SK-N-SH (cell line): ENCODE data around the gene KPTN. TPM values are rescaled to one million over a fixed set of nuclear protein-coding genes. Genes with fewer than 3 reads are reported as not detected.

Experiments
- CTCF ChIA-PET: fragments of 300-600, 350-600 bp; formaldehyde crosslinking; extraction: SDS; loops from one replicate; lab custom pipeline; 2021; lab: Yijun Ruan, JAX
- POLR2A ChIA-PET: fragments of 350-600 bp; sonication (Branson Sonifier 250); formaldehyde crosslinking; extraction: SDS; loops from one replicate; lab custom pipeline; 2020; ENCODE audit warnings: antibody characterized with exemption, inconsistent platforms; lab: Yijun Ruan, JAX
- DNase-seq: peaks from one replicate; pipeline ENCODE4 v3.0.0; 2012
- H2AFZ ChIP-seq: fragments of 200-600 bp; sonication (generic); 2 replicates; pipeline ENCODE4 v1.8.1; 2016; ENCODE audit warnings: antibody characterized with exemption, mild to moderate bottlenecking, low read depth
- H3F3A ChIP-seq: fragments of 200-600 bp; sonication (generic); replicated peaks from 2 replicates; pipeline ENCODE3; 2016; ENCODE audit warnings: antibody characterized with exemption, mild to moderate bottlenecking; ENCODE audit not compliant: insufficient read depth
- H3K27ac ChIP-seq, 2 experiments: fragments of 200-500 bp in 1 of 2; fragments of 200-600 bp in 1 of 2; sonication (Bioruptor generic) in 1 of 2; sonication (generic), shearing (Covaris generic) in 1 of 2; 2 replicates each; pipeline versions ENCODE4 v1.5.1 to v1.6.1; 2014 to 2016; ENCODE audit warnings: low read depth in 2 of 2, inconsistent platforms in 1 of 2, low read length in 1 of 2, mild to moderate bottlenecking in 1 of 2, mixed read lengths in 1 of 2
- H3K27me3 ChIP-seq: fragments of 200-600 bp; sonication (generic), shearing (Covaris generic); 2 replicates; pipeline ENCODE4 v1.6.1; 2016; ENCODE audit warnings: mixed run types; ENCODE audit not compliant: insufficient read depth
- H3K36me3 ChIP-seq, 2 experiments: fragments of 200-500 bp in 1 of 2; fragments of 200-600 bp in 1 of 2; sonication (Bioruptor generic) in 1 of 2; sonication (generic) in 1 of 2; replicated peaks in 1 of 2; 2 replicates each; pipeline versions ENCODE3 to v1.5.1; 2014 to 2016; ENCODE audit warnings: low read length in 1 of 2, mild to moderate bottlenecking in 1 of 2; ENCODE audit not compliant: insufficient read depth in 2 of 2, control insufficient read depth in 1 of 2
- H3K4me1 ChIP-seq, 2 experiments: fragments of 200-500 bp in 1 of 2; fragments of 200-600 bp in 1 of 2; sonication (Bioruptor generic) in 1 of 2; sonication (generic), shearing (Covaris generic) in 1 of 2; 2 replicates each; pipeline versions ENCODE4 v1.5.1 to v1.6.1; 2014 to 2016; ENCODE audit warnings: low read depth in 1 of 2, low read length in 1 of 2, mixed run types in 1 of 2; ENCODE audit not compliant: insufficient read depth in 2 of 2, control insufficient read depth in 1 of 2
- H3K4me2 ChIP-seq: fragments of 200-600 bp; sonication (generic), shearing (Covaris generic); 2 replicates; pipeline ENCODE4 v1.6.1; 2017; ENCODE audit warnings: mixed run types
- H3K4me3 ChIP-seq, 2 experiments: fragments of 200-500 bp in 1 of 2; fragments of 200-600 bp in 1 of 2; sonication (Bioruptor generic) in 1 of 2; sonication (generic), shearing (Covaris generic) in 1 of 2; 2 replicates each; pipeline versions ENCODE4 v1.5.1 to v1.8.1; 2014 to 2016; ENCODE audit warnings: low read depth in 2 of 2, inconsistent platforms in 1 of 2, low read length in 1 of 2, mild to moderate bottlenecking in 1 of 2, mixed read lengths in 1 of 2, moderate library complexity in 1 of 2
- H3K79me2 ChIP-seq: fragments of 200-600 bp; sonication (generic); 2 replicates; pipeline ENCODE4 v1.8.1; 2017; ENCODE audit warnings: mild to moderate bottlenecking; ENCODE audit not compliant: insufficient read depth
- H3K9ac ChIP-seq: fragments of 200-600 bp; sonication (generic); 2 replicates; pipeline ENCODE4 v1.6.1; 2017; ENCODE audit warnings: mixed run types
- H3K9me2 ChIP-seq: fragments of 200-600 bp; sonication (generic); 2 replicates; pipeline ENCODE4 v1.6.1; 2017; ENCODE audit warnings: mixed run types
- H3K9me3 ChIP-seq: fragments of 200-600 bp; sonication (generic); 2 replicates; pipeline ENCODE4 v1.6.1; 2017; ENCODE audit warnings: mixed run types, mild to moderate bottlenecking, moderate library complexity
- H4K20me1 ChIP-seq: fragments of 200-600 bp; sonication (generic); 2 replicates; pipeline ENCODE4 v1.6.1; 2017; ENCODE audit warnings: mild to moderate bottlenecking, mixed run types; ENCODE audit not compliant: insufficient read depth
- GABPA ChIP-seq: IDR thresholded peaks from 2 replicates; pipeline ENCODE4 v1.4.0; 2012; ENCODE audit warnings: low read depth, mild to moderate bottlenecking
- GATA2 ChIP-seq: sonication (generic); formaldehyde crosslinking; IDR thresholded peaks from 2 replicates; pipeline ENCODE4 v1.5.0; 2020; ENCODE audit warnings: mild to moderate bottlenecking, missing genetic modification reagents
- PBX3 ChIP-seq: IDR thresholded peaks from 2 replicates; pipeline ENCODE4; 2012
- POLR2AphosphoS5 ChIP-seq: IDR thresholded peaks from 2 replicates; pipeline ENCODE4 v1.6.1; 2012; ENCODE audit warnings: low read depth, low read length
- RFX5 ChIP-seq: IDR thresholded peaks from 2 replicates; pipeline ENCODE4 v1.6.1; 2012; ENCODE audit warnings: mild to moderate bottlenecking, improper control_type of control experiment, low read length
- SMC3 ChIP-seq: IDR thresholded peaks from 2 replicates; pipeline ENCODE4 v1.6.1; 2012; ENCODE audit warnings: low read depth, low read length, improper control_type of control experiment
- TCF12 ChIP-seq: IDR thresholded peaks from 2 replicates; pipeline ENCODE4 v1.4.0; 2012
- YY1 ChIP-seq: IDR thresholded peaks from 2 replicates; pipeline ENCODE4 v1.4.0; 2012; ENCODE audit warnings: low read depth, mild to moderate bottlenecking
- WGBS: methylation state at CpG from one replicate; pipeline ENCODE4 v1.1.6; 2017; ENCODE audit warnings: low lambda C conversion rate; 5-methylcytosine and 5-hydroxymethylcytosine counted together
- polyA plus RNA-seq, 3 experiments: library from polyadenylated mRNA; depleted of rRNA; stranded (reverse); fragments of >200 nt; gene quantifications; 2 replicates each; pipeline ENCODE4 v1.2.3, GENCODE V29; 2012
- TF ChIP-seq, protein P1 (sequence below): fragments of 150-350 bp; IDR thresholded peaks from 2 replicates; pipeline ENCODE4 v1.6.1; 2016; ENCODE audit warnings: mild to moderate bottlenecking, low read depth, low read length
- TF ChIP-seq, protein P2 (sequence below): IDR thresholded peaks from 2 replicates; pipeline ENCODE4 v1.4.0; 2012; ENCODE audit warnings: low read depth, borderline replicate concordance

The KPTN gene
- polyA plus RNA-seq, 1 of the 3 experiments (the other 2 are of a cell fraction) = 15.8 TPM

GRCh38 chr19:47518854-47519253 lies 34.8 kb upstream of the KPTN start:
- TF ChIP-seq, protein P1, sequence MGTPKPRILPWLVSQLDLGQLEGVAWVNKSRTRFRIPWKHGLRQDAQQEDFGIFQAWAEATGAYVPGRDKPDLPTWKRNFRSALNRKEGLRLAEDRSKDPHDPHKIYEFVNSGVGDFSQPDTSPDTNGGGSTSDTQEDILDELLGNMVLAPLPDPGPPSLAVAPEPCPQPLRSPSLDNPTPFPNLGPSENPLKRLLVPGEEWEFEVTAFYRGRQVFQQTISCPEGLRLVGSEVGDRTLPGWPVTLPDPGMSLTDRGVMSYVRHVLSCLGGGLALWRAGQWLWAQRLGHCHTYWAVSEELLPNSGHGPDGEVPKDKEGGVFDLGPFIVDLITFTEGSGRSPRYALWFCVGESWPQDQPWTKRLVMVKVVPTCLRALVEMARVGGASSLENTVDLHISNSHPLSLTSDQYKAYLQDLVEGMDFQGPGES = no peak
- TF ChIP-seq PBX3 (no peak), GATA2 (no peak)
- TF ChIP-seq, all 33 proteins: peak for 0
- no peak overlapping the region for H3K4me2 ChIP-seq
- WGBS = 69% methylated on average over 9 of the region's 9 CpGs
- H3K79me2 ChIP-seq = peaks cover 9% of the 10 kb centered on the region
- H4K20me1 ChIP-seq = no peaks in the 10 kb centered on the region
- H3F3A ChIP-seq = no peaks in the 10 kb centered on the region
- H3K9me2 ChIP-seq = no peaks in the 10 kb centered on the region
- no peaks in the 10 kb centered on the region for H3K27me3 ChIP-seq
- no peak overlapping the region for H2AFZ ChIP-seq
- POLR2A ChIA-PET = no interaction called here
- no peak overlapping the region for H3K4me3 ChIP-seq
- DNase-seq = no peak
- no peak overlapping the region for H3K9ac ChIP-seq
- H3K36me3 ChIP-seq = no peaks in the 10 kb centered on the region
- H3K9me3 ChIP-seq = no peaks in the 10 kb centered on the region
- CTCF ChIA-PET = interaction anchor here (1.0 to 9.2 kb wide), 5 partner anchors 16 to 179 kb away, joined by 3 to 81 read pairs (median 3); no protein-coding TSS in a partner anchor
- H3K27ac ChIP-seq = no peak overlapping the region
- peaks cover 0 to 8% of the 10 kb centered on the region in 2 experiments; a peak in 1 of 4 replicates for H3K4me1 ChIP-seq

DNA sequence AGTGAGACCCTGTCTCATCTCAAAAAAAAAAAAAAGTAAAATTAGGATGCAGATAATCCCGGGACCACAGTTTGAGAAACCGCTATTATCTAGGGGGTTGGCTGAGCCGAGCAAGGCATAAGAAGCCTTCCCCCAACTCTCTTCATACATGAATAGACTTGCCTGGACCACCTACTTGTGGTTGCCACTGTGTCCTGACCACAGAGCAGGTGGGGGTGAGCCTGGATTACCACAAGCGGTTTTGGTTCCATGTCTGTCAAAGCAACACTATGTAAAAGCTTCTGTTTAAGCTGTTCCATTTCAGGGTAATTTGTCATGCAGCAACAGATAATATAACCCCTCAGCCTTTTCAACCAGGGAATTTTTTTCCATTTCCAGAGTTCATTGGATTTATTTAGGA lies 34.1 kb upstream of the KPTN start:
- Histone ChIP-seq H3K27me3 (no peaks in the 10 kb centered on the region), H3K4me2 (no peak overlapping the region), H3K4me3 (no peak overlapping the region), H3K9me2 (no peaks in the 10 kb centered on the region), H3K79me2 (peaks cover 17% of the 10 kb centered on the region), H3F3A (no peaks in the 10 kb centered on the region), H2AFZ (no peak overlapping the region), H3K36me3 (no peaks in the 10 kb centered on the region), H3K9me3 (no peaks in the 10 kb centered on the region), H3K4me1 (peaks cover 4 to 13% of the 10 kb centered on the region in 2 experiments; a peak in 3 of 4 replicates), H3K27ac (no peak overlapping the region), H4K20me1 (0 out of 2 replicates have a peak, but pooled peaks cover 1% of the 10 kb centered on the region), H3K9ac (no peak overlapping the region)
- DNase-seq = no peak
- ChIA-PET POLR2A (no interaction called here), CTCF (interaction anchor here (1.0 to 9.2 kb wide), 5 partner anchors 16 to 180 kb away, joined by 3 to 81 read pairs (median 3); no protein-coding TSS in a partner anchor)
- 57% methylated on average over 4 of the region's 4 CpGs for WGBS
- TF ChIP-seq, protein P2, sequence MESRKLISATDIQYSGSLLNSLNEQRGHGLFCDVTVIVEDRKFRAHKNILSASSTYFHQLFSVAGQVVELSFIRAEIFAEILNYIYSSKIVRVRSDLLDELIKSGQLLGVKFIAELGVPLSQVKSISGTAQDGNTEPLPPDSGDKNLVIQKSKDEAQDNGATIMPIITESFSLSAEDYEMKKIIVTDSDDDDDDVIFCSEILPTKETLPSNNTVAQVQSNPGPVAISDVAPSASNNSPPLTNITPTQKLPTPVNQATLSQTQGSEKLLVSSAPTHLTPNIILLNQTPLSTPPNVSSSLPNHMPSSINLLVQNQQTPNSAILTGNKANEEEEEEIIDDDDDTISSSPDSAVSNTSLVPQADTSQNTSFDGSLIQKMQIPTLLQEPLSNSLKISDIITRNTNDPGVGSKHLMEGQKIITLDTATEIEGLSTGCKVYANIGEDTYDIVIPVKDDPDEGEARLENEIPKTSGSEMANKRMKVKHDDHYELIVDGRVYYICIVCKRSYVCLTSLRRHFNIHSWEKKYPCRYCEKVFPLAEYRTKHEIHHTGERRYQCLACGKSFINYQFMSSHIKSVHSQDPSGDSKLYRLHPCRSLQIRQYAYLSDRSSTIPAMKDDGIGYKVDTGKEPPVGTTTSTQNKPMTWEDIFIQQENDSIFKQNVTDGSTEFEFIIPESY = no peak
- no peak for TF ChIP-seq GABPA
- no peak for TF ChIP-seq YY1
- TF ChIP-seq SMC3 = no peak
- no peak for TF ChIP-seq RFX5
- no peak for TF ChIP-seq POLR2AphosphoS5
- TF ChIP-seq, protein P1 = no peak
- TF ChIP-seq TCF12 = no peak
